GM10266 (cell line): Measurements from ENCODE around the gene IPPK.
A peak's percentile ranks its signal among the peaks of the same experiment; 100 is the strongest.

Experiments used
- DNase-seq: peaks from one replicate; pipeline ENCODE4 v3.0.0; 2012; ENCODE audit errors: extremely low spot score
- CTCF ChIP-seq: IDR thresholded peaks from 2 replicates; pipeline ENCODE4 v1.5.1; 2012; ENCODE audit warnings: mild to moderate bottlenecking, low read depth; ENCODE audit not compliant: control insufficient read depth, insufficient read depth; ENCODE audit errors: missing control alignments

IPPK gene

GRCh38 chr9:92608241-92608908 is 61.6 kb downstream of the IPPK start:
- TF ChIP-seq CTCF: no peak
- no peak for DNase-seq

GRCh38 chr9:92607773-92608172 is 62.2 kb downstream of the IPPK start:
- DNase-seq: no peak

GRCh38 chr9:92607088-92607487 is 62.8 kb downstream of the IPPK start:
- peak; percentile 54 for DNase-seq
- TF ChIP-seq CTCF: no peak

More at GRCh38 chr9:92607773-92608172, 62.2 kb downstream of the IPPK start:
- TF ChIP-seq CTCF: no peak

- no peak for DNase-seq
- TF ChIP-seq CTCF: no peak
These were observed 64.7 kb downstream of the IPPK start for GRCh38 chr9:92605224-92605623.

- no peak for DNase-seq
- TF ChIP-seq CTCF: no peak
These were observed 65.9 kb downstream of the IPPK start for GRCh38 chr9:92603990-92604389.

- no peak for TF ChIP-seq CTCF
- no peak for DNase-seq
These were observed 66.8 kb downstream of the IPPK start for GRCh38 chr9:92603100-92603499.

- no peak for DNase-seq
- TF ChIP-seq CTCF: no peak
These were observed 67.5 kb downstream of the IPPK start for GRCh38 chr9:92602413-92602812.
